ENCODE data around the gene THSD4.

DNA sequence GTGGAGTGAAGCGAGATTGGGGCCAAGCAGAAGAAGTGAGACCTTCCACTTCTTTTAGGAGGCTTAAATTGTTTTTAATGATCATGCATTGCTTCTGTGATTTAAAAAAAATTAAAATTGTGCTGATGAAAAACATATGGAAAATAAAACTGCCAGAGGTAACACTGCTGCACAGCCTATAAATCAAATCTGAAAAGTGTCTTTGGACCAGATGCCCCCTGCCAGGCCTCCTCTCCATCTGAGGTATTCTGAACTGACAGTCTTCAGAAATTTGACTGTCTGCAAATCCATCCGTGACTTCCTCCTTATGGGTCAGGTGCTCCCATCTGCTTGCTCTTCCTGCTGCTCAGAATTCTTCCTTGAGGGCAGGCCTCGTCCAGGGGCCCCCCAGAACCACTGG, 586.5 kb downstream of the THSD4 start:
- TF ChIP-seq, protein P1, sequence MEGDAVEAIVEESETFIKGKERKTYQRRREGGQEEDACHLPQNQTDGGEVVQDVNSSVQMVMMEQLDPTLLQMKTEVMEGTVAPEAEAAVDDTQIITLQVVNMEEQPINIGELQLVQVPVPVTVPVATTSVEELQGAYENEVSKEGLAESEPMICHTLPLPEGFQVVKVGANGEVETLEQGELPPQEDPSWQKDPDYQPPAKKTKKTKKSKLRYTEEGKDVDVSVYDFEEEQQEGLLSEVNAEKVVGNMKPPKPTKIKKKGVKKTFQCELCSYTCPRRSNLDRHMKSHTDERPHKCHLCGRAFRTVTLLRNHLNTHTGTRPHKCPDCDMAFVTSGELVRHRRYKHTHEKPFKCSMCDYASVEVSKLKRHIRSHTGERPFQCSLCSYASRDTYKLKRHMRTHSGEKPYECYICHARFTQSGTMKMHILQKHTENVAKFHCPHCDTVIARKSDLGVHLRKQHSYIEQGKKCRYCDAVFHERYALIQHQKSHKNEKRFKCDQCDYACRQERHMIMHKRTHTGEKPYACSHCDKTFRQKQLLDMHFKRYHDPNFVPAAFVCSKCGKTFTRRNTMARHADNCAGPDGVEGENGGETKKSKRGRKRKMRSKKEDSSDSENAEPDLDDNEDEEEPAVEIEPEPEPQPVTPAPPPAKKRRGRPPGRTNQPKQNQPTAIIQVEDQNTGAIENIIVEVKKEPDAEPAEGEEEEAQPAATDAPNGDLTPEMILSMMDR (IDR thresholded peaks at IDR 0.05) = no peak
- TF ChIP-seq EP300 (IDR thresholded peaks at IDR 0.05) (no peak), POLR2A (IDR thresholded peaks at IDR 0.05) (no peak)

Measured in upper lobe of left lung (tissue), 4 donors.